HEK293T (cell line): ENCODE measurements around the gene IARS1.

Experiments used
- CTCF ChIA-PET: fragments of 350-600 bp; formaldehyde crosslinking; extraction: SDS; loops from one replicate; lab custom pipeline; 2021; ENCODE audit warnings: antibody characterized with exemption, inconsistent platforms; lab: Yijun Ruan, JAX
- POLR2A ChIA-PET: fragments of 350-600 bp; formaldehyde crosslinking; extraction: SDS; loops from one replicate; lab custom pipeline; 2020; ENCODE audit warnings: antibody characterized with exemption, inconsistent platforms; lab: Yijun Ruan, JAX
- DNase-seq: peaks from one replicate; pipeline ENCODE4 v3.0.0; 2012; ENCODE audit warnings: mixed read lengths; ENCODE audit errors: extremely low spot score
- ARNT ChIP-seq: fragments of 450-650 bp; IDR thresholded peaks from 2 replicates; pipeline ENCODE4 v1.6.1; 2017; ENCODE audit warnings: mild to moderate bottlenecking
- BHLHE40 ChIP-seq: fragments of 450-650 bp; IDR thresholded peaks from 2 replicates; pipeline ENCODE4 v1.6.1; 2016; ENCODE audit warnings: mild to moderate bottlenecking, moderate library complexity, borderline replicate concordance
- CTBP1 ChIP-seq: fragments of 450-650 bp; IDR thresholded peaks from 2 replicates; pipeline ENCODE4 v1.6.1; 2016; ENCODE audit warnings: borderline replicate concordance
- ELF4 ChIP-seq: fragments of 450-650 bp; IDR thresholded peaks from 2 replicates; pipeline ENCODE4 v1.6.1; 2017; ENCODE audit warnings: antibody characterized with exemption
- FOXA1 ChIP-seq: fragments of 450-650 bp; IDR thresholded peaks from 2 replicates; pipeline ENCODE4 v1.6.1; 2016; ENCODE audit warnings: mild to moderate bottlenecking
- FOXK2 ChIP-seq: fragments of 450-650 bp; IDR thresholded peaks from 2 replicates; pipeline ENCODE4 v1.6.1; 2016; ENCODE audit warnings: mild to moderate bottlenecking
- FOXM1 ChIP-seq: fragments of 450-650 bp; IDR thresholded peaks from 2 replicates; pipeline ENCODE4 v1.6.1; 2017; ENCODE audit warnings: mild to moderate bottlenecking, borderline replicate concordance
- HDGF ChIP-seq: fragments of 450-650 bp; IDR thresholded peaks from 2 replicates; pipeline ENCODE4 v1.6.1; 2017; ENCODE audit warnings: antibody characterized with exemption, borderline replicate concordance
- L3MBTL2 ChIP-seq: fragments of 450-650 bp; conservative IDR thresholded peaks from 2 replicates; pipeline ENCODE4 v1.6.1; 2016; ENCODE audit warnings: mild to moderate bottlenecking
- LEF1 ChIP-seq: fragments of 450-650 bp; IDR thresholded peaks from 2 replicates; pipeline ENCODE4 v1.6.1; 2017; ENCODE audit warnings: mild to moderate bottlenecking, borderline replicate concordance
- NFRKB ChIP-seq: fragments of 450-650 bp; IDR thresholded peaks from 2 replicates; pipeline ENCODE4 v1.6.1; 2016; ENCODE audit warnings: mild to moderate bottlenecking, moderate library complexity
- SP1 ChIP-seq: fragments of 450-650 bp; IDR thresholded peaks from 2 replicates; pipeline ENCODE4 v1.6.1; 2017
- SUZ12 ChIP-seq: fragments of 450-650 bp; IDR thresholded peaks from 2 replicates; pipeline ENCODE4 v1.6.1; 2016; ENCODE audit warnings: mild to moderate bottlenecking
- TARDBP ChIP-seq: fragments of 450-650 bp; IDR thresholded peaks from 2 replicates; pipeline ENCODE4 v1.6.1; 2016
- ZNF384 ChIP-seq: fragments of 450-650 bp; IDR thresholded peaks from 2 replicates; pipeline ENCODE4 v1.6.1; 2016
- TF ChIP-seq, protein P1 (sequence below): fragments of 450-650 bp; IDR thresholded peaks from 2 replicates; pipeline ENCODE4 v1.6.1; 2016

The IARS1 gene

DNA sequence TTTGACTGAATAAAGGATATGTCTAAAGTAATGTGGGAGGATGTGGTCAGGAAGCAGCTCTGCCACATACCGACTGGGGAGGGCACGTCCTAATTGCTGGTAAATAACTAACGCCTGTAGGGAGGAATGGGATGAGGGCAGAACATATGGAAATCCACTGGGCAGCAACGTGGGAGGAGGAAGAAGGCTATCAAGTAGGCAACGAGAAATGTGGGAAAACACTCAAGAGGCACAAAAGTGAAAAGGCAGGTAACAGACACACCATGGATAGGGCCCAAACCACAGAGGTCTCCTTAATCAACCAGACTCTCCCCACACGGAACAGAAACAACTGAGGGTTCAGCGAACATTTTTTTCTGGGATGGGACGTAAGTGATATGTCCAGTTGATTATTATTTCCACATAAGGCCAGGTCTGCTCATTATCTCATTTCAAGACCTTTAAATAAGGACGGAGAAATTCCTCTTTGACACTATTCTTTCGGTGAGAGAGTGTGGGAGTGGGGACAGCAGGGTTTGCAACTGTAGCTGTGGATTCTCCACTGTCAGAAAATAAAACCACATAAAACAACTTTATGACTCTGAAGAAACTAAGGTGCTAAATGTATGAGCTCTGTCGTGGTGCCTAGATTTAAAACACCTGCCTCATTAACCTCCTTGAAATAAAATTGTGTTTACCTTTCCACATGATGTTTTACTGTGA, 17.0 kb downstream of the IARS1 start:
- ChIA-PET POLR2A (no interaction called here), CTCF (no interaction called here)
- no peak for TF ChIP-seq ARNT
- TF ChIP-seq LEF1, result no peak
- TF ChIP-seq ELF4, result no peak
- TF ChIP-seq ZNF384, result no peak
- no peak for TF ChIP-seq SUZ12
- no peak for TF ChIP-seq L3MBTL2
- TF ChIP-seq CTBP1, result no peak
- no peak for DNase-seq

DNA sequence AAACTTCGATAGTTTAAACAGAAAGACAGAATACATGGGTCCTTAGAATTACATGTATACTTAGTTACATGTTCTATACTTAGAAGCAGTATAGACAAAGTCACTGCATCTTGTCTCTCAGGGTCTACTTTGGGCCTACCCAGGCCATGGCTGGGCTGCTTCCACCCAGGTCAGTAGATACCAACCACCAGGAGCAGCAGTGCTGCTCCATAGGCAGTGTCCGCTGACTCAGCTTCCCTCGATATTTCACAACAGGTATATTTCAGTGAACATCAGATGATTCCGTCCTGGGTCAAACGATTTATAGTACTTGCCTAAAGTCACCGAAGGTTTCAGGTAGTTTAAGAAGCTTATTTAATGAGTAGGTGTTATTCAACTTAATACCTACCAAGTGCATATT, 18.0 kb downstream of the IARS1 start:
- POLR2A ChIA-PET, result no interaction called here
- CTCF ChIA-PET, result no interaction called here
- TF ChIP-seq ZNF384 (no peak), SUZ12 (no peak), ARNT (no peak), ELF4 (no peak), FOXK2 (no peak), NFRKB (no peak), FOXM1 (no peak), HDGF (no peak), TARDBP (no peak), L3MBTL2 (no peak), SP1 (no peak), LEF1 (no peak), CTBP1 (no peak), BHLHE40 (no peak), FOXA1 (no peak)
- TF ChIP-seq, protein P1, sequence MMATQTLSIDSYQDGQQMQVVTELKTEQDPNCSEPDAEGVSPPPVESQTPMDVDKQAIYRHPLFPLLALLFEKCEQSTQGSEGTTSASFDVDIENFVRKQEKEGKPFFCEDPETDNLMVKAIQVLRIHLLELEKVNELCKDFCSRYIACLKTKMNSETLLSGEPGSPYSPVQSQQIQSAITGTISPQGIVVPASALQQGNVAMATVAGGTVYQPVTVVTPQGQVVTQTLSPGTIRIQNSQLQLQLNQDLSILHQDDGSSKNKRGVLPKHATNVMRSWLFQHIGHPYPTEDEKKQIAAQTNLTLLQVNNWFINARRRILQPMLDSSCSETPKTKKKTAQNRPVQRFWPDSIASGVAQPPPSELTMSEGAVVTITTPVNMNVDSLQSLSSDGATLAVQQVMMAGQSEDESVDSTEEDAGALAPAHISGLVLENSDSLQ, result no peak

DNA sequence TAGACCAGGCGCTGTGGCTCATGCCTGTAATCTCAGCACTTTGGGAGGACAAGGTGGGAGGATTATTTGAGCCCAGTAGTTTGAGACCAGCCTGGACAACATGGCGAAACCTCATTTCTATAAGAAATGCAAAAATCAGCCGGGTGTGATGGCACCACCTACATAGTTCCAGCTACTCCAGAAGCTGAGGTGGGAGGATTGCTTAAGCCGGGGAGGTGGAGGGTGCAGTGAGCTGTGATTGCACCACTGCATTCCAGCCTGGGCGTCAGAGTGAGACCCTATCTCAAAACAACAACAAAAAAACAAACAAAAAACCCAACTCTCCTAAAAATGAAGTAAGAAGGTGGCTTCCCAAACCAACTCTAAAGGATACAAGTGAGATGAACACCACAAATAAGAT, 23.0 kb downstream of the IARS1 start:
- ChIA-PET POLR2A (no interaction called here), CTCF (no interaction called here)
- no peak for TF ChIP-seq SUZ12
- no peak for TF ChIP-seq CTBP1
- TF ChIP-seq L3MBTL2, result no peak
- TF ChIP-seq NFRKB, result no peak
- TF ChIP-seq ZNF384, result no peak
- TF ChIP-seq FOXA1, result no peak
- TF ChIP-seq LEF1, result no peak
- TF ChIP-seq ELF4, result no peak
- no peak for TF ChIP-seq FOXM1
- TF ChIP-seq HDGF, result no peak
- TF ChIP-seq, protein P1, result no peak
- no peak for TF ChIP-seq ARNT
- no peak for TF ChIP-seq TARDBP
- TF ChIP-seq BHLHE40, result no peak
- TF ChIP-seq SP1, result no peak
- no peak for TF ChIP-seq FOXK2
- DNase-seq, result no peak

More for the DNA sequence above, 18.0 kb downstream of the IARS1 start:
- no peak for DNase-seq

DNA sequence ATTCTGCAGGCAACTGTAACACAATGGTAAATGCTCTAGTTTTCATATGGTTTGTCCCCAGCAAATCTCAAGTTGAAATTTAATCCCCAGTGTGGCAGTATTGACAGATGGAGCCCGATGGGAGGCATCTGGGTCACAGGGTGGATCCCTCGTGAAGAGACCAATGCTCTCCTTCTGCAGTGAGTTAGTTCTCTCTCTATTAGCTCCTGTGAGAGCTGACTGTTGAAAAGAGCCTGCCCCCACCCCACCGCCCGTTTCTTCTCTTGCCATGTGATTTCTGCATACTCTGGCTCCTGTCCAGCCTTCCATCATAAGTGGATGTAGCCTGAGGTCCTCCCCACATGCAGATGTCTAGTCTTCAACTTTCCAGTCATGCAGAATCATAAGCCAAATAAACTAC, 27.0 kb downstream of the IARS1 start:
- ChIA-PET CTCF (no interaction called here), POLR2A (no interaction called here)
- DNase-seq, result no peak
- TF ChIP-seq SP1 (no peak), TARDBP (no peak), FOXK2 (no peak), L3MBTL2 (no peak), ZNF384 (no peak), NFRKB (no peak), CTBP1 (no peak), HDGF (no peak), FOXA1 (no peak)
- TF ChIP-seq, protein P1, result no peak

DNA sequence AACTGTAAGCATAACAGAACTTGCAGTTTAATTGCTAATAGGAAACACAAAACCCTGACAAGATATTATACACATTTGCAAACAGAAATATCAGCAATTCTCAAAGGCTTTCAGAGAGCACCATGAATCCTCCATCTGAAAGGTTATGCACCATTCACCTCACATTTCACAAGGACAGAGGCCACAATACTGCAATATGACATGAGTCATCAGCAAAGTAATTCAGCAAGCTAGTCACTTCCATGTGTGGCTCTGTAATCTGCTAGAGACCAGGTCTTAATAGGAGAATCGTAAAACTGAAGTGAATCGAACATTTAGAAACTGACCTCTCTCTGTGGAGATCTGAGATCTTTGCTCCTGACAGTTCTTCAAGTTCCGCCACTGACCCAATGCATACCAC, 28.3 kb downstream of the IARS1 start:
- CTCF ChIA-PET, result no interaction called here
- DNase-seq, result no peak
- TF ChIP-seq HDGF, result no peak
- TF ChIP-seq LEF1, result no peak
- no peak for TF ChIP-seq ELF4
- no peak for TF ChIP-seq SUZ12
- TF ChIP-seq L3MBTL2, result no peak
- TF ChIP-seq NFRKB, result no peak
- no peak for TF ChIP-seq FOXM1
- TF ChIP-seq ZNF384, result no peak
- TF ChIP-seq, protein P1, result no peak
- TF ChIP-seq SP1, result no peak
- TF ChIP-seq TARDBP, result no peak
- no peak for TF ChIP-seq BHLHE40
- TF ChIP-seq ARNT, result no peak
- TF ChIP-seq FOXA1, result no peak
- TF ChIP-seq FOXK2, result no peak
- no peak for TF ChIP-seq CTBP1

DNA sequence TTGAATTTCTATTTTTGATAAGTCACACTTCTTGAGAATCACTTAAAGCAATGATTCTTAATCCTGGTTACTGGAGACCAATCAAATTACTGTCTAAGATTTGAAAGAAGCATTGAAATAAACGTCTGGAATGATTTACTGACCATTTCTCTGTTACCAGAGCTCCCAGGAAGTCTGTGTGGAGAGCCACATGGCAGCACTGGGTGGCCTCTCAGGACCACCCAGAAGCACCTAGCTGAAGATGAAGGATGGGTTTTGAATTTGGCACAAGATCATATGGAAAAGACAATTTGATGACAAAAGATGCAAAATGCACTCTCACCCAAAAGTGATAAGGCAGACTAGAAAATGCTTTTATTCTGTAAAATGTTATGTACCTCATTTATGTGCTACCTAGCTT, 30.4 kb downstream of the IARS1 start:
- DNase-seq, result no peak
- TF ChIP-seq, protein P1, result no peak
- TF ChIP-seq ARNT, result no peak
- TF ChIP-seq SP1, result no peak
- TF ChIP-seq CTBP1, result no peak
- TF ChIP-seq ZNF384, result no peak
- TF ChIP-seq LEF1, result no peak
- no peak for TF ChIP-seq FOXA1
- no peak for TF ChIP-seq NFRKB
- TF ChIP-seq FOXK2, result no peak
- TF ChIP-seq ELF4, result no peak
- no peak for TF ChIP-seq SUZ12
- TF ChIP-seq TARDBP, result no peak
- no peak for TF ChIP-seq HDGF
- no peak for TF ChIP-seq L3MBTL2
- no peak for TF ChIP-seq FOXM1
- CTCF ChIA-PET, result no interaction called here
- POLR2A ChIA-PET, result no interaction called here

More for the DNA sequence above, 28.3 kb downstream of the IARS1 start:
- POLR2A ChIA-PET, result no interaction called here
